ENCODE results near the gene UBE2E2.

Gene UBE2E2

GRCh38 chr3:23455084-23455483 is 252.0 kb downstream of the UBE2E2 start:
- H2AK5ac ChIP-seq (ENCODE audit: low read depth, low read length): no peak overlapping the region
- no peak overlapping the region for H2BK120ac ChIP-seq (ENCODE audit: low read depth, low read length)
- H2AFZ ChIP-seq (ENCODE audit: low read length): no peak overlapping the region
- no peak overlapping the region for H4K8ac ChIP-seq (ENCODE audit: low read depth, low read length)
- no peak for DNase-seq (ENCODE audit: low spot score)
- WGBS, 2 donors (ENCODE audit: extremely low coverage in 2 of 2, insufficient read length in 2 of 2, insufficient replicate concordance in 1 of 2): no CpG with 5 or more reads among the region's 3 CpGs
- H3K27me3 ChIP-seq (ENCODE audit: control insufficient read depth in 3 of 3, insufficient read depth in 3 of 3, low read depth in 1 of 3, low read length in 3 of 3): no peaks in the 10 kb centered on the region
- H2BK5ac ChIP-seq (ENCODE audit: low read length): no peak overlapping the region
- no peaks in the 10 kb centered on the region for H3K36me3 ChIP-seq (replicated peaks in 1 of 2; ENCODE audit: control insufficient read depth in 2 of 2, insufficient read depth in 2 of 2, low read length in 2 of 2)
- H3K23ac ChIP-seq (ENCODE audit: low read depth, low read length, poor library complexity): no peak overlapping the region
- H3K4me1 ChIP-seq (ENCODE audit: control insufficient read depth in 2 of 2, insufficient read depth in 1 of 2, low read depth in 1 of 2, low read length in 2 of 2): no peaks in the 10 kb centered on the region
- H2BK12ac ChIP-seq (ENCODE audit: low read length): no peak overlapping the region
- H3K9me3 ChIP-seq (replicated peaks in 1 of 2; ENCODE audit: control insufficient read depth in 2 of 2, insufficient read depth in 1 of 2, low read depth in 1 of 2, low read length in 2 of 2): no peaks in the 10 kb centered on the region
- no peak overlapping the region for H4K91ac ChIP-seq (ENCODE audit: low read depth, low read length, poor library complexity)
- H3K4me3 ChIP-seq (ENCODE audit: low read length in 2 of 2): no peak overlapping the region
- H3K14ac ChIP-seq (ENCODE audit: low read length): no peak overlapping the region
- no peak overlapping the region for H3K4me2 ChIP-seq (ENCODE audit: insufficient read depth, low read length, poor library complexity, severe bottlenecking)
- no peak overlapping the region for H2BK15ac ChIP-seq (ENCODE audit: low read length)
- no peak overlapping the region for H3K27ac ChIP-seq (replicated peaks; ENCODE audit: low read length)
- no peak overlapping the region for H3K9ac ChIP-seq (ENCODE audit: low read depth, low read length, poor library complexity)
- H3K18ac ChIP-seq (ENCODE audit: low read length): no peak overlapping the region
- no peak overlapping the region for H3K4ac ChIP-seq (ENCODE audit: low read length)
- H3K79me1 ChIP-seq (ENCODE audit: low read depth, low read length): no peaks in the 10 kb centered on the region

GRCh38 chr3:23455775-23456174 is 252.6 kb downstream of the UBE2E2 start:
- DNase-seq (ENCODE audit: low spot score): no peak
- Histone ChIP-seq H2BK12ac (ENCODE audit: low read length) (no peak overlapping the region), H3K9me3 (replicated peaks in 1 of 2; ENCODE audit: control insufficient read depth in 2 of 2, insufficient read depth in 1 of 2, low read depth in 1 of 2, low read length in 2 of 2) (no peaks in the 10 kb centered on the region), H3K23ac (ENCODE audit: low read depth, low read length, poor library complexity) (no peak overlapping the region), H2AFZ (ENCODE audit: low read length) (no peak overlapping the region), H2BK5ac (ENCODE audit: low read length) (no peak overlapping the region), H3K79me1 (ENCODE audit: low read depth, low read length) (no peaks in the 10 kb centered on the region), H3K27me3 (ENCODE audit: control insufficient read depth in 3 of 3, insufficient read depth in 3 of 3, low read depth in 1 of 3, low read length in 3 of 3) (no peaks in the 10 kb centered on the region), H3K4me1 (ENCODE audit: control insufficient read depth in 2 of 2, insufficient read depth in 1 of 2, low read depth in 1 of 2, low read length in 2 of 2) (no peaks in the 10 kb centered on the region), H3K4ac (ENCODE audit: low read length) (no peak overlapping the region), H3K14ac (ENCODE audit: low read length) (no peak overlapping the region), H3K4me3 (ENCODE audit: low read length in 2 of 2) (no peak overlapping the region), H3K18ac (ENCODE audit: low read length) (no peak overlapping the region), H4K91ac (ENCODE audit: low read depth, low read length, poor library complexity) (no peak overlapping the region), H4K8ac (ENCODE audit: low read depth, low read length) (no peak overlapping the region), H3K9ac (ENCODE audit: low read depth, low read length, poor library complexity) (no peak overlapping the region), H3K4me2 (ENCODE audit: insufficient read depth, low read length, poor library complexity, severe bottlenecking) (no peak overlapping the region), H3K27ac (replicated peaks; ENCODE audit: low read length) (no peak overlapping the region), H2BK120ac (ENCODE audit: low read depth, low read length) (no peak overlapping the region), H2BK15ac (ENCODE audit: low read length) (no peak overlapping the region), H2AK5ac (ENCODE audit: low read depth, low read length) (no peak overlapping the region), H3K36me3 (replicated peaks in 1 of 2; ENCODE audit: control insufficient read depth in 2 of 2, insufficient read depth in 2 of 2, low read length in 2 of 2) (no peaks in the 10 kb centered on the region)
- WGBS, 2 donors (ENCODE audit: extremely low coverage in 2 of 2, insufficient read length in 2 of 2, insufficient replicate concordance in 1 of 2): no CpG with 5 or more reads among the region's 2 CpGs

GRCh38 chr3:23457697-23458096 is 254.6 kb downstream of the UBE2E2 start:
- H3K27ac ChIP-seq (replicated peaks; ENCODE audit: low read length): no peak overlapping the region
- H3K23ac ChIP-seq (ENCODE audit: low read depth, low read length, poor library complexity): no peak overlapping the region
- H3K79me1 ChIP-seq (ENCODE audit: low read depth, low read length): no peaks in the 10 kb centered on the region
- no peak overlapping the region for H2BK15ac ChIP-seq (ENCODE audit: low read length)
- H3K4me3 ChIP-seq (ENCODE audit: low read length in 2 of 2): no peak overlapping the region
- H3K14ac ChIP-seq (ENCODE audit: low read length): no peak overlapping the region
- no peak overlapping the region for H2AFZ ChIP-seq (ENCODE audit: low read length)
- DNase-seq (ENCODE audit: low spot score): no peak
- H3K27me3 ChIP-seq (ENCODE audit: control insufficient read depth in 3 of 3, insufficient read depth in 3 of 3, low read depth in 1 of 3, low read length in 3 of 3): no peaks in the 10 kb centered on the region
- no peaks in the 10 kb centered on the region for H3K36me3 ChIP-seq (replicated peaks in 1 of 2; ENCODE audit: control insufficient read depth in 2 of 2, insufficient read depth in 2 of 2, low read length in 2 of 2)
- no peak overlapping the region for H4K91ac ChIP-seq (ENCODE audit: low read depth, low read length, poor library complexity)
- no peak overlapping the region for H3K18ac ChIP-seq (ENCODE audit: low read length)
- no peak overlapping the region for H2BK5ac ChIP-seq (ENCODE audit: low read length)
- no peak overlapping the region for H2BK120ac ChIP-seq (ENCODE audit: low read depth, low read length)
- WGBS, 2 donors (ENCODE audit: extremely low coverage in 2 of 2, insufficient read length in 2 of 2, insufficient replicate concordance in 1 of 2): no CpG with 5 or more reads among the region's 2 CpGs
- no peak overlapping the region for H4K8ac ChIP-seq (ENCODE audit: low read depth, low read length)
- H3K4ac ChIP-seq (ENCODE audit: low read length): no peak overlapping the region
- no peak overlapping the region for H2BK12ac ChIP-seq (ENCODE audit: low read length)
- H3K4me1 ChIP-seq (ENCODE audit: control insufficient read depth in 2 of 2, insufficient read depth in 1 of 2, low read depth in 1 of 2, low read length in 2 of 2): no peaks in the 10 kb centered on the region
- H3K9ac ChIP-seq (ENCODE audit: low read depth, low read length, poor library complexity): no peak overlapping the region
- no peaks in the 10 kb centered on the region for H3K9me3 ChIP-seq (replicated peaks in 1 of 2; ENCODE audit: control insufficient read depth in 2 of 2, insufficient read depth in 1 of 2, low read depth in 1 of 2, low read length in 2 of 2)
- H2AK5ac ChIP-seq (ENCODE audit: low read depth, low read length): no peak overlapping the region
- no peak overlapping the region for H3K4me2 ChIP-seq (ENCODE audit: insufficient read depth, low read length, poor library complexity, severe bottlenecking)

- Histone ChIP-seq H2BK12ac (ENCODE audit: low read length) (no peak overlapping the region), H3K27ac (replicated peaks; ENCODE audit: low read length) (no peak overlapping the region), H4K8ac (ENCODE audit: low read depth, low read length) (no peak overlapping the region), H3K23ac (ENCODE audit: low read depth, low read length, poor library complexity) (no peak overlapping the region), H3K14ac (ENCODE audit: low read length) (no peak overlapping the region), H3K9ac (ENCODE audit: low read depth, low read length, poor library complexity) (no peak overlapping the region), H2BK5ac (ENCODE audit: low read length) (no peak overlapping the region), H3K4me3 (ENCODE audit: low read length in 2 of 2) (no peak overlapping the region), H3K27me3 (ENCODE audit: control insufficient read depth in 3 of 3, insufficient read depth in 3 of 3, low read depth in 1 of 3, low read length in 3 of 3) (no peaks in the 10 kb centered on the region), H4K91ac (ENCODE audit: low read depth, low read length, poor library complexity) (no peak overlapping the region), H3K9me3 (replicated peaks in 1 of 2; ENCODE audit: control insufficient read depth in 2 of 2, insufficient read depth in 1 of 2, low read depth in 1 of 2, low read length in 2 of 2) (no peaks in the 10 kb centered on the region), H2BK15ac (ENCODE audit: low read length) (no peak overlapping the region), H3K18ac (ENCODE audit: low read length) (no peak overlapping the region), H3K79me1 (ENCODE audit: low read depth, low read length) (no peaks in the 10 kb centered on the region), H3K36me3 (replicated peaks in 1 of 2; ENCODE audit: control insufficient read depth in 2 of 2, insufficient read depth in 2 of 2, low read length in 2 of 2) (no peaks in the 10 kb centered on the region), H2BK120ac (ENCODE audit: low read depth, low read length) (no peak overlapping the region), H2AFZ (ENCODE audit: low read length) (no peak overlapping the region), H3K4me1 (ENCODE audit: control insufficient read depth in 2 of 2, insufficient read depth in 1 of 2, low read depth in 1 of 2, low read length in 2 of 2) (no peaks in the 10 kb centered on the region), H3K4me2 (ENCODE audit: insufficient read depth, low read length, poor library complexity, severe bottlenecking) (no peak overlapping the region), H3K4ac (ENCODE audit: low read length) (no peak overlapping the region), H2AK5ac (ENCODE audit: low read depth, low read length) (no peak overlapping the region)
- DNase-seq (ENCODE audit: low spot score): no peak
- no CpG with 5 or more reads among the region's 3 CpGs for WGBS, 2 donors (ENCODE audit: extremely low coverage in 2 of 2, insufficient read length in 2 of 2, insufficient replicate concordance in 1 of 2)
Observed at GRCh38 chr3:23459465-23459864, 256.3 kb downstream of the UBE2E2 start.
